K562 (cell line): ENCODE data around the gene PSPC1. TPM values are rescaled to one million over a fixed set of nuclear protein-coding genes. Genes with fewer than 3 reads are reported as not detected.

Experiments
- ATAC-seq: fragments of 200-7000 bp; cut with Tn5 transposase; 3 replicates; pipeline ENCODE4 v1.9.1; 2020; ENCODE audit warnings: moderate library complexity
- BruUV-seq: library from RNA; stranded (reverse); fragments of 400-500 nt; replicated peaks from 2 replicates; lab custom pipeline; 2021; lab: Mats Ljungman, UMichigan
- CTCF ChIA-PET: fragments of 300-600 bp; formaldehyde crosslinking; extraction: SDS; loops from one replicate; lab custom pipeline; 2021; ENCODE audit warnings: low intra/inter-chr PET ratio; lab: Yijun Ruan, JAX
- POLR2A ChIA-PET: fragments of 300-600, 350-650 bp; sonication (Branson Sonifier 250); formaldehyde crosslinking; extraction: SDS; loops from one replicate; lab custom pipeline; 2021; ENCODE audit warnings: antibody characterized with exemption, inconsistent platforms; lab: Yijun Ruan, JAX
- DNase-seq, 4 experiments: peaks; one replicate each; pipeline versions ENCODE4 v3.0.0 to v3.0.0-alpha.2; 2011 to 2018; ENCODE audit warnings: low spot score in 3 of 4, mixed read lengths in 3 of 4; ENCODE audit errors: extremely low read depth in 1 of 4
- FAIRE-seq: peaks from 2 replicates; lab custom pipeline; 2011; peaks lifted over from hg19 to GRCh38; lab: Jason Lieb, UNC
- H2AFZ ChIP-seq: 2 replicates; pipeline ENCODE4 v1.6.0; 2011; ENCODE audit warnings: low read depth, low read length, control low read depth, inconsistent platforms
- H3K27ac ChIP-seq: fragments of 200-600 bp; 3 replicates; pipeline ENCODE4 v1.8.0; 2011; ENCODE audit warnings: low read depth, mild to moderate bottlenecking, control low read depth, inconsistent platforms, low read length, moderate library complexity, mixed read lengths; ENCODE audit errors: extremely low read depth
- H3K27me3 ChIP-seq, 2 experiments: fragments of 300-600 bp in 1 of 2; 2 replicates in 1 of 2; 3 replicates in 1 of 2; pipeline versions ENCODE4 v1.6.0 to v1.8.0; 2011; ENCODE audit warnings: inconsistent platforms in 2 of 2, low read length in 2 of 2, mild to moderate bottlenecking in 1 of 2, mixed read lengths in 1 of 2, moderate library complexity in 1 of 2; ENCODE audit not compliant: control insufficient read depth in 2 of 2, insufficient read depth in 2 of 2
- H3K36me3 ChIP-seq: fragments of 300-600 bp; 3 replicates; pipeline ENCODE4 v1.8.0; 2011; ENCODE audit warnings: mild to moderate bottlenecking, low read length, inconsistent platforms; ENCODE audit not compliant: control insufficient read depth, insufficient read depth
- H3K4me1 ChIP-seq, 2 experiments: fragments of 200-600 bp in 1 of 2; replicated peaks in 1 of 2; 2 replicates in 1 of 2; 3 replicates in 1 of 2; pipeline versions ENCODE4 v1.5.1 to v1.8.0; 2011; ENCODE audit warnings: inconsistent platforms in 2 of 2, low read length in 2 of 2, mild to moderate bottlenecking in 1 of 2, mixed read lengths in 1 of 2, moderate library complexity in 1 of 2; ENCODE audit not compliant: control insufficient read depth in 2 of 2, insufficient read depth in 2 of 2
- H3K4me2 ChIP-seq: 2 replicates; pipeline ENCODE4 v1.6.1; 2011; ENCODE audit warnings: low read length, control low read depth, inconsistent platforms, mixed read lengths; ENCODE audit not compliant: insufficient read depth
- H3K4me3 ChIP-seq: fragments of 200-600 bp; sonication (generic), shearing (Covaris generic); 2 replicates; pipeline ENCODE4 v1.5.1; 2016; ENCODE audit warnings: control low read depth, inconsistent platforms
- H3K79me2 ChIP-seq: fragments of 200-600 bp; 3 replicates; pipeline ENCODE4 v1.8.0; 2011; ENCODE audit warnings: low read length, inconsistent platforms; ENCODE audit not compliant: control insufficient read depth, insufficient read depth
- H3K9ac ChIP-seq, 2 experiments: 2 replicates each; pipeline versions ENCODE4 v1.6.0 to v1.6.1; 2011; ENCODE audit warnings: low read depth in 2 of 2, low read length in 2 of 2, control low read depth in 1 of 2, inconsistent platforms in 1 of 2, mild to moderate bottlenecking in 1 of 2, mixed read lengths in 1 of 2; ENCODE audit not compliant: insufficient read depth in 1 of 2
- H3K9me1 ChIP-seq: one replicate; pipeline ENCODE4 v1.6.0; 2011; ENCODE audit warnings: inconsistent platforms, mild to moderate bottlenecking, low read length, moderate library complexity; ENCODE audit not compliant: control insufficient read depth, insufficient read depth
- H3K9me3 ChIP-seq: replicated peaks from 2 replicates; pipeline ENCODE4 v1.5.1; 2011; ENCODE audit warnings: low read depth, low read length, inconsistent platforms; ENCODE audit not compliant: control insufficient read depth, insufficient read depth
- H4K20me1 ChIP-seq: replicated peaks from 2 replicates; pipeline ENCODE4 v1.6.1; 2011; ENCODE audit warnings: low read length, inconsistent platforms, mixed read lengths; ENCODE audit not compliant: control insufficient read depth, insufficient read depth
- CXXC5 ChIP-seq: fragments of 250-450 bp; sonication (Bioruptor Pico); IDR thresholded peaks from 2 replicates; pipeline ENCODE4 v1.8.0; 2022; ENCODE audit warnings: inconsistent platforms, mild to moderate bottlenecking, moderate library complexity
- DDX20 ChIP-seq: fragments of 450-650 bp; IDR thresholded peaks from 2 replicates; pipeline ENCODE4 v1.6.1; 2016; ENCODE audit warnings: missing genetic modification characterization, low read depth, mild to moderate bottlenecking, missing compliant biosample characterization, moderate library complexity
- ELF1 ChIP-seq: fragments of 200-800 bp; sonication (Bioruptor generic); IDR thresholded peaks from 2 replicates; pipeline ENCODE4 v1.6.1; 2016; ENCODE audit warnings: missing genetic modification characterization, missing compliant biosample characterization
- HDAC1 ChIP-seq, 2 experiments: fragments of 450-650 bp; IDR thresholded peaks; 2 replicates each; pipeline ENCODE4 v1.6.1; 2016 to 2017; ENCODE audit warnings: inconsistent platforms in 1 of 2, mild to moderate bottlenecking in 1 of 2, moderate library complexity in 1 of 2
- MBD2 ChIP-seq: sonication (generic); IDR thresholded peaks from 2 replicates; pipeline ENCODE4 v1.6.1; 2016; ENCODE audit warnings: low read depth, borderline replicate concordance
- SMAD3 ChIP-seq: fragments of 450-650 bp; formaldehyde crosslinking; conservative IDR thresholded peaks from 2 replicates; pipeline ENCODE4 v1.4.0; 2020; ENCODE audit warnings: mild to moderate bottlenecking
- ZNF174 ChIP-seq: fragments of 250-450 bp; sonication (Bioruptor Pico); IDR thresholded peaks from 2 replicates; pipeline ENCODE4 v1.4.0; 2020; ENCODE audit warnings: mild to moderate bottlenecking
- WGBS: fragments of 100-300 bp; shearing (Covaris generic); methylation state at CpG from one replicate; pipeline ENCODE4 v1.1.6; 2016; ENCODE audit warnings: low coverage, mixed read lengths; ENCODE audit not compliant: insufficient coverage; ENCODE audit errors: missing lambda C conversion rate; 5-methylcytosine and 5-hydroxymethylcytosine counted together
- in situ Hi-C: fragments of 300-500 bp; cut with MboI; formaldehyde crosslinking; loops from 4 replicates; pipeline ENCODE4 v1.15.0; 2018; ENCODE audit warnings: inconsistent platforms, mixed read lengths
- intact Hi-C: fragments of 100-400 bp; cut with micrococcal nuclease; formaldehyde crosslinking; loops from 2 replicates; pipeline ENCODE4 v1.14.2; 2022
- polyA plus RNA-seq, 8 experiments: library from polyadenylated mRNA; depleted of rRNA in 4 of 8; stranded (reverse) in 5 of 8; unstranded in 3 of 8; fragments of >200 nt; fragmentation: Nextera tagmentation in 2 of 8; fragmentation: Illumina TruSeq in 1 of 8; extraction: Ambion mirVana in 2 of 8; extraction: Trizol in 1 of 8; gene quantifications; 2 replicates each; pipeline versions ENCODE4 v1.2.1 to v1.2.3, GENCODE V29; 2011 to 2014; ENCODE audit warnings: inconsistent platforms in 1 of 8, missing spikeins in 1 of 8
- total RNA-seq, 7 experiments: library from RNA; depleted of rRNA in 6 of 7; stranded (reverse); fragments of >200 nt in 6 of 7; fragmentation: Illumina TruSeq in 2 of 7; extraction: Trizol in 2 of 7; gene quantifications; 2 replicates each; pipeline versions ENCODE4 v1.2.1 to v1.2.3, GENCODE V29; 2011 to 2021; ENCODE audit warnings: low replicate concordance in 1 of 7

Gene PSPC1
- total and polyA plus RNA-seq, 9 of the 15 experiments (the other 6 are each of a cell fraction or from before 2014, with no cell fraction given): 8.6 to 60.4 (median 42.4) TPM

- TF ChIP-seq ELF1 (tag) (no peak), ZNF174 (CRISPR knock-in tag) (no peak)
Observed at GRCh38 chr13:19726611-19727010, 56.1 kb downstream of the PSPC1 start (continued).

GRCh38 chr13:19725320-19725719 is 57.4 kb downstream of the PSPC1 start:
- no TSS peak for BruUV-seq
- H3K4me2 ChIP-seq: no peak overlapping the region
- intact Hi-C loops: no loop called here
- H2AFZ ChIP-seq: no peak overlapping the region
- no peaks in the 10 kb centered on the region for H3K27me3 ChIP-seq
- H3K36me3 ChIP-seq: peaks cover 60% of the 10 kb centered on the region
- H3K27ac ChIP-seq: no peak overlapping the region
- FAIRE-seq: no peak
- H3K79me2 ChIP-seq: peaks cover 14% of the 10 kb centered on the region; the same call in 2 of the 3 replicates
- H3K4me3 ChIP-seq: no peak overlapping the region
- H3K9me3 ChIP-seq: no peaks in the 10 kb centered on the region
- H3K9ac ChIP-seq: no peak overlapping the region
- ChIA-PET POLR2A (no interaction called here), CTCF (no interaction called here)
- no peaks in the 10 kb centered on the region for H3K4me1 ChIP-seq
- H4K20me1 ChIP-seq: no peaks in the 10 kb centered on the region
- 88% methylated on average over 3 of the region's 3 CpGs for whole genome bisulfite sequencing
- ATAC-seq: no peak
- TF ChIP-seq MBD2: no peak
- TF ChIP-seq DDX20 (tag): no peak
- TF ChIP-seq SMAD3 (CRISPR knock-in tag): no peak
- TF ChIP-seq HDAC1 (IDR thresholded peaks at IDR 0.05): no peak
- TF ChIP-seq CXXC5 (CRISPR knock-in tag): no peak
- H3K9me1 ChIP-seq: no peaks in the 10 kb centered on the region
- DNase-seq: no peak
- in situ Hi-C loops: no loop called here
